Erythroblast (primary cell): ENCODE measurements around the gene STON1.

Source experiments
- GATA1 ChIP-seq: IDR thresholded peaks from 2 replicates; pipeline ENCODE4 v1.6.1; 2011; ENCODE audit warnings: low read depth, mild to moderate bottlenecking, control low read depth, low read length, moderate library complexity
- POLR2A ChIP-seq: IDR thresholded peaks from 2 replicates; pipeline ENCODE4 v1.6.1; 2011; ENCODE audit warnings: mild to moderate bottlenecking, low read length

GRCh38 chr2:48619526-48619925 is 89.6 kb downstream of the STON1 start:
- TF ChIP-seq POLR2A (no peak), GATA1 (no peak)
